GM18520 (cell line): ENCODE data around the gene KRTAP5-6.
"Not testable (repeated sequence)": the region's sequence is repeated elsewhere in the genome, so short reads cannot be mapped to it uniquely, and the experiment has no call there.

Source experiments
- ATAC-seq: cut with Tn5 transposase; IDR thresholded peaks from one replicate; pipeline ENCODE4 v1.9.1; 2021; ENCODE audit not compliant: unreplicated experiment

The KRTAP5-6 gene

GRCh38 chr11:1661454-1662269, 35.3 kb upstream of the KRTAP5-6 start:
- ATAC-seq: not testable (repeated sequence)

GRCh38 chr11:1662699-1663283, 34.2 kb upstream of the KRTAP5-6 start:
- not testable (repeated sequence) for ATAC-seq

- ATAC-seq: no peak
These were observed 31.7 kb upstream of the KRTAP5-6 start for GRCh38 chr11:1665313-1665712.

GRCh38 chr11:1667121-1667850, 29.7 kb upstream of the KRTAP5-6 start:
- ATAC-seq: no peak

GRCh38 chr11:1667906-1668305, 29.1 kb upstream of the KRTAP5-6 start:
- no peak for ATAC-seq

GRCh38 chr11:1668911-1669473, 28.0 kb upstream of the KRTAP5-6 start:
- ATAC-seq: no peak

GRCh38 chr11:1669546-1670218, 27.3 kb upstream of the KRTAP5-6 start:
- ATAC-seq: no peak

- ATAC-seq: not testable (repeated sequence)
These were observed 26.5 kb upstream of the KRTAP5-6 start for GRCh38 chr11:1670457-1670856.

GRCh38 chr11:1670905-1671371, 26.1 kb upstream of the KRTAP5-6 start:
- ATAC-seq: no peak

GRCh38 chr11:1671658-1672057, 25.3 kb upstream of the KRTAP5-6 start:
- ATAC-seq: no peak

- ATAC-seq: no peak
These were observed 24.2 kb upstream of the KRTAP5-6 start for GRCh38 chr11:1672613-1673350.

GRCh38 chr11:1673446-1674172, 23.4 kb upstream of the KRTAP5-6 start:
- no peak for ATAC-seq

GRCh38 chr11:1674173-1675131, 22.5 kb upstream of the KRTAP5-6 start:
- no peak for ATAC-seq

- ATAC-seq: no peak
These were observed 21.3 kb upstream of the KRTAP5-6 start for GRCh38 chr11:1675536-1676228.

- ATAC-seq: no peak
These were observed 20.7 kb upstream of the KRTAP5-6 start for GRCh38 chr11:1676229-1676740.

GRCh38 chr11:1679881-1680280, 17.1 kb upstream of the KRTAP5-6 start:
- ATAC-seq: no peak

GRCh38 chr11:1682225-1682905, 14.6 kb upstream of the KRTAP5-6 start:
- no peak for ATAC-seq
